ENCODE results near the gene CEACAM6. TPM values are rescaled to one million over a fixed set of nuclear protein-coding genes. Genes with fewer than 3 reads are reported as not detected.

Gene CEACAM6
- total and polyA plus RNA-seq, 9 of the 15 experiments (the other 6 are each of a cell fraction or from before 2014, with no cell fraction given), result 0.24 TPM; not detected in 8

GRCh38 chr19:41801031-41801430, 45.7 kb downstream of the CEACAM6 start (continued):
- TF ChIP-seq CHD7 (IDR thresholded peaks at IDR 0.05; ENCODE audit: low read depth, low read length) (no peak), ZNF785 (CRISPR knock-in tag; IDR thresholded peaks at IDR 0.05) (no peak), GABPB2 (CRISPR knock-in tag; conservative IDR thresholded peaks at IDR 0.05) (no peak)
